Transverse colon (tissue), 4 donors: ENCODE measurements around the gene CLIC2. TPM values are rescaled to one million over a fixed set of nuclear protein-coding genes. Genes with fewer than 3 reads are reported as not detected.
"Not testable (repeated sequence)": the region's sequence is repeated elsewhere in the genome, so short reads cannot be mapped to it uniquely, and the experiment has no call there.

Experiments
- DNase-seq: peaks from one replicate; pipeline ENCODE4 v3.0.0-alpha.2; 2019
- H3K27ac ChIP-seq, 4 donors: fragments of 200-600 bp; sonication (generic); 2 replicates each; pipeline ENCODE4 v1.5.1; 2016 to 2018; ENCODE audit warnings: inconsistent platforms in 4 of 4
- H3K27me3 ChIP-seq: fragments of 200-600 bp; sonication (generic); 2 replicates; pipeline ENCODE4 v1.5.1; 2017; ENCODE audit warnings: inconsistent platforms
- H3K36me3 ChIP-seq, 4 donors: fragments of 200-600 bp; sonication (generic); 2 replicates each; pipeline ENCODE4 v1.5.1; 2017 to 2019; ENCODE audit warnings: inconsistent platforms in 4 of 4
- H3K4me1 ChIP-seq, 4 donors: fragments of 200-600 bp; sonication (generic); 2 replicates each; pipeline ENCODE4 v1.5.1; 2017 to 2020; ENCODE audit warnings: inconsistent platforms in 4 of 4
- H3K4me3 ChIP-seq, 4 donors: fragments of 200-600 bp; sonication (generic); 1 replicate in 1 of 4; 2 replicates in 3 of 4; pipeline versions ENCODE4 v1.5.1 to v1.6.1; 2017 to 2019; ENCODE audit warnings: inconsistent platforms in 4 of 4
- H3K9me3 ChIP-seq, 2 donors: fragments of 200-600 bp; sonication (generic); 2 replicates each; pipeline ENCODE4 v1.5.1; 2017 to 2019; ENCODE audit warnings: inconsistent platforms in 2 of 2
- EP300 ChIP-seq: sonication (generic); formaldehyde crosslinking; IDR thresholded peaks from one replicate; pipeline ENCODE4 v1.6.1; 2017; ENCODE audit warnings: antibody characterized with exemption, low read depth
- POLR2A ChIP-seq: fragments of 450-650 bp; IDR thresholded peaks from one replicate; pipeline ENCODE4 v1.6.1; 2016; ENCODE audit warnings: antibody characterized with exemption, mild to moderate bottlenecking, moderate library complexity
- POLR2AphosphoS5 ChIP-seq, 3 donors: sonication (generic); formaldehyde crosslinking; IDR thresholded peaks; one replicate each; pipeline ENCODE4 v1.6.1; 2016; ENCODE audit warnings: antibody characterized with exemption in 3 of 3
- WGBS, 2 donors: methylation state at CpG; one replicate each; pipeline ENCODE4 v1.1.5; 2018; ENCODE audit warnings: low coverage in 1 of 2; 5-methylcytosine and 5-hydroxymethylcytosine counted together
- in situ Hi-C, 4 donors: fragments of 200-750 bp; cut with MboI; loops; one replicate each; pipeline versions ENCODE4 v1.15.0 to v1.15.1; 2017; ENCODE audit warnings: low sequenced_read_pairs in 3 of 4, low pct_ligation_motif_present in 1 of 4, low pct_unique_long_range_greater_than_20kb in 1 of 4
- intact Hi-C: fragments of 100-400 bp; cut with DNase I; formaldehyde crosslinking; loops from one replicate; pipeline ENCODE4 v1.15.1; 2023; ENCODE audit warnings: low total_unique reads
- total RNA-seq, 4 donors: library from RNA; depleted of rRNA; stranded (reverse); fragments of >200 nt; gene quantifications; one replicate each; pipeline ENCODE4 v1.1.0, GENCODE V29; 2016
- TF ChIP-seq, protein P1 (sequence below), 5 experiments: fragments of 200-600 bp in 3 of 5; fragments of 450-650 bp in 2 of 5; sonication (generic) in 3 of 5; IDR thresholded peaks; 1 replicate in 2 of 5; 2 replicates in 3 of 5; pipeline ENCODE4 v1.5.1; 2016 to 2017; ENCODE audit warnings: antibody characterized with exemption in 5 of 5, inconsistent platforms in 3 of 5, mild to moderate bottlenecking in 2 of 5, moderate library complexity in 1 of 5

Gene CLIC2
- total RNA-seq = 1 to 10 TPM in 2 of 4 donors, under 1 TPM in 2; 0.20 to 7.8 (median 2.1) TPM

DNA sequence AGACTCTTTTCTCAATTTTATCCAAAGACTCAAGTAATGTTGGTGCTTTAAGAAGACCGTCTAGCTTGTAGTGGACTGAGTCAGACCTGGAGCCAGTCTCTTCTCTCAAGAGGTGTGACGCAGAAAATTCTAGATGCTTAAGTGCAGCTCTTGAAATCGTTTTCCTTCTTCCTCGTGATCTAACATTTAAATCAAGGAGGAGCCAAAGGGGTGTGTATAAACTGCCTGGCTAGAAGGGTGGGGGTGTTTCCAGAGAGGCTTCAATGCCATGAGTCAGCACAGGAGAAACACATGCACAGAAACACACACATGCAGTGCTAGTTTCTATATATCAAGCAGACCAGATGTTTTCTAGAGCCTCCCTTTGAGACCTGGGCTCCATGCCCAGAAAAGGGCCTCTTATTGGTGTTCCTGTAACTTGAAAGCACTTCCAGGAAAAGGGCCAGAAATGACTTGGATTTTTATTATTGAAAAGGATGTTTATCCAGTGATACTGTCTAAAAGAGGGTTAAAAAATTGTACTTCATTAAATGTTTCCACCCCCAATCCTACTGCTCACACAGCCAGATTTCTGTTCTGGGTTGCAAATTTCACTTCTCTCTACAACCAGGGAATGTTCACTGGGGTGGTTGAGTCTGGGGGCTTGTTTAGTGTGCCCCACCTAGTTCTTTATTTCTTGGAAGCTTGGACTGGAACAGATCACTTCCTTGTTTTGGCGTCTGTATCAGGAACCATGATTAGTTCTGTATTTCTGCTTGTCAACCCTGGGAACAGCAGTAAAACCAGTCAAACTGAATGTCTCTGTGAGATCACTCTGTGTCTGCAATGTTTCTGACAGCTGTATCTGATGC is at the start of gene CLIC2:
Gene CLIC2, minus strand, starts transcription at position 129 of the 851 bp plus-strand sequence. CDS start 187 bp downstream, outside the sequence.
- peak within 1 kb of the TSS; percentile 42 to 50 (median 48) for H3K27ac ChIP-seq
- H3K27me3 ChIP-seq = no peaks in the 10 kb centered on the region
- 46 to 80% methylated on average over 1 to 5 of the region's 5 CpGs for WGBS, 2 donors
- TF ChIP-seq POLR2A (no peak), EP300 (no peak), POLR2AphosphoS5 (IDR thresholded peaks at IDR 0.05) (peak in 1 of 3 donors; percentile 46)
- TF ChIP-seq, protein P1, sequence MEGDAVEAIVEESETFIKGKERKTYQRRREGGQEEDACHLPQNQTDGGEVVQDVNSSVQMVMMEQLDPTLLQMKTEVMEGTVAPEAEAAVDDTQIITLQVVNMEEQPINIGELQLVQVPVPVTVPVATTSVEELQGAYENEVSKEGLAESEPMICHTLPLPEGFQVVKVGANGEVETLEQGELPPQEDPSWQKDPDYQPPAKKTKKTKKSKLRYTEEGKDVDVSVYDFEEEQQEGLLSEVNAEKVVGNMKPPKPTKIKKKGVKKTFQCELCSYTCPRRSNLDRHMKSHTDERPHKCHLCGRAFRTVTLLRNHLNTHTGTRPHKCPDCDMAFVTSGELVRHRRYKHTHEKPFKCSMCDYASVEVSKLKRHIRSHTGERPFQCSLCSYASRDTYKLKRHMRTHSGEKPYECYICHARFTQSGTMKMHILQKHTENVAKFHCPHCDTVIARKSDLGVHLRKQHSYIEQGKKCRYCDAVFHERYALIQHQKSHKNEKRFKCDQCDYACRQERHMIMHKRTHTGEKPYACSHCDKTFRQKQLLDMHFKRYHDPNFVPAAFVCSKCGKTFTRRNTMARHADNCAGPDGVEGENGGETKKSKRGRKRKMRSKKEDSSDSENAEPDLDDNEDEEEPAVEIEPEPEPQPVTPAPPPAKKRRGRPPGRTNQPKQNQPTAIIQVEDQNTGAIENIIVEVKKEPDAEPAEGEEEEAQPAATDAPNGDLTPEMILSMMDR (IDR thresholded peaks at IDR 0.05) = no peak
- no peaks in the 10 kb centered on the region for H3K4me1 ChIP-seq
- DNase-seq = peak; percentile 17
- intact Hi-C loops (no loop called here), in situ Hi-C loops (no loop called here)
- peak within 1 kb of the TSS in 2 of 4 donors; percentile 2 to 30 for H3K4me3 ChIP-seq
- no peaks in the 10 kb centered on the region for H3K36me3 ChIP-seq
- no peaks in the 10 kb centered on the region for H3K9me3 ChIP-seq

DNA sequence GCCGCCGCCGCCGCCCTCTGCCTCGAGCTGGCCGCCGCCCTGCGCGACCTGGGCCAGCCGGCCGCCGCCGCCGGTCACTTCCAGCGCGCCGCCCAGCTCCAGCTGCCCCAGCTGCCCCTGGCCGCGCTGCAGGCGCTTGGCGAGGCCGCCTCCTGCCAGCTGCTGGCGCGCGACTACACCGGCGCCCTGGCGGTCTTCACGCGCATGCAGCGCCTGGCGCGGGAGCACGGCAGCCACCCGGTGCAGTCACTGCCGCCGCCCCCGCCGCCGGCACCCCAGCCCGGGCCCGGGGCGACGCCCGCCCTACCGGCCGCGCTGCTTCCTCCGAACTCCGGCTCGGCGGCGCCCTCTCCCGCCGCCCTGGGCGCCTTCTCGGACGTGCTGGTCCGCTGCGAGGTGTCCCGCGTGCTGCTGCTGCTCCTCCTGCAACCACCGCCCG is 48.1 kb upstream of the CLIC2 start:
- H3K36me3 ChIP-seq, DNase-seq, H3K27ac ChIP-seq, H3K4me1 ChIP-seq, H3K27me3 ChIP-seq, H3K4me3 ChIP-seq, H3K9me3 ChIP-seq, in situ Hi-C loops, intact Hi-C loops: not testable (repeated sequence)
- WGBS, 2 donors = no CpG with 5 or more reads among the region's 64 CpGs

GRCh38 chrX:155381843-155382528 is 47.6 kb upstream of the CLIC2 start, which contains the start of gene F8A2:
F8A2 (plus strand) TSS chrX:155382095; CDS start chrX:155382115, 20 bp downstream.
- DNase-seq, H3K27ac ChIP-seq, H3K9me3 ChIP-seq, H3K27me3 ChIP-seq, H3K4me3 ChIP-seq, in situ Hi-C loops, H3K36me3 ChIP-seq, intact Hi-C loops, H3K4me1 ChIP-seq: not testable (repeated sequence)
- WGBS, 2 donors = no CpG with 5 or more reads among the region's 90 CpGs

- DNase-seq, H3K27ac ChIP-seq, H3K9me3 ChIP-seq, H3K4me1 ChIP-seq, H3K4me3 ChIP-seq, H3K27me3 ChIP-seq, intact Hi-C loops, H3K36me3 ChIP-seq, in situ Hi-C loops: not testable (repeated sequence)
- WGBS, 2 donors = no CpG with 5 or more reads among the region's 7 CpGs
These were observed 45.4 kb upstream of the CLIC2 start for GRCh38 chrX:155379802-155380201.

GRCh38 chrX:155373777-155374458 is 39.5 kb upstream of the CLIC2 start:
- in situ Hi-C loops, H3K27ac ChIP-seq, H3K9me3 ChIP-seq, H3K4me1 ChIP-seq, DNase-seq, intact Hi-C loops, H3K36me3 ChIP-seq, H3K27me3 ChIP-seq, H3K4me3 ChIP-seq: not testable (repeated sequence)
- no CpG with 5 or more reads among the region's 9 CpGs for WGBS, 2 donors

DNA sequence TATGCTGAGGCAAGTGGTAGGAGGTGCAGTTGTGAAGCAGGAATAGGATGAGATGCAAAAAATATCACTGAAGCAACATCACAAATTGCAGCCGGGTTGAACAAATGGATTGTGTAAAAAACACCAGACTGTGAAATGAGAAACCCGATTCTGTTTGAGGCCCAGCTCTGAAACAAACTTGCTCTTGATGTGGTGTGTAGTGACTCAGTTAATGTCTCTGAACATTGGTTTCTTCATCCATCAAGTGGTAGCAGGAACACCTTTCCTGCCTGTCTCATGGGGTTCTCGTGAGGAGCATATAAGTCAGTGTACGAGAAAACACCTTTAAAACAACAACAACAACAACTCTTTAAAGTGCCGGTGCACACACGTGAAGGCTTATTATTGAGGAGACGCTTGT is 29.3 kb upstream of the CLIC2 start:
- H3K36me3 ChIP-seq, in situ Hi-C loops, intact Hi-C loops, H3K27me3 ChIP-seq, H3K27ac ChIP-seq, DNase-seq, H3K9me3 ChIP-seq, H3K4me1 ChIP-seq, H3K4me3 ChIP-seq: not testable (repeated sequence)
- no CpG with 5 or more reads among the region's 7 CpGs for WGBS, 2 donors

DNA sequence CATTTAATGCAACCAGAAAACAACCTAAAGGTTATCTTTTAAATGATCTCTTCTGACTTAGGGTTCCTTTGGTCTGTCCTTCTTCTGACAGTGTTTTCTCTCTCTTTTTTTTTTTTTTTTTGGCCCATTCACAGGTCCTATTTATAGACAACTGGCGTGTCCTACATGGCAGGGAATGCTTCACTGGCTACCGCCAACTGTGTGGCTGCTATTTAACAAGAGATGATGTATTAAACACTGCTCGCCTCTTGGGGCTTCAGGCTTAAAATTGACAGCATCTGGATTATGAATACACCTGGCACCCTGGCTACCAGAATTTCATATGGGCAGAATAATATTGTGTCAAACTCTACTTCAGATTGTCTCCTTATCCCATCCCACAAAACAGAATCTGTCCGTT is 15.0 kb upstream of the CLIC2 start:
- H3K4me1 ChIP-seq, H3K4me3 ChIP-seq, H3K36me3 ChIP-seq, in situ Hi-C loops, DNase-seq, H3K9me3 ChIP-seq, H3K27me3 ChIP-seq, H3K27ac ChIP-seq, intact Hi-C loops: not testable (repeated sequence)
- WGBS, 2 donors = no CpG with 5 or more reads among the region's 4 CpGs

- H3K9me3 ChIP-seq, H3K4me3 ChIP-seq, DNase-seq, H3K27ac ChIP-seq, H3K36me3 ChIP-seq, intact Hi-C loops, H3K4me1 ChIP-seq, H3K27me3 ChIP-seq, in situ Hi-C loops: not testable (repeated sequence)
- no CpG with 5 or more reads among the region's 1 CpG for WGBS, 2 donors
These were observed 11.3 kb upstream of the CLIC2 start for GRCh38 chrX:155345689-155346088.

DNA sequence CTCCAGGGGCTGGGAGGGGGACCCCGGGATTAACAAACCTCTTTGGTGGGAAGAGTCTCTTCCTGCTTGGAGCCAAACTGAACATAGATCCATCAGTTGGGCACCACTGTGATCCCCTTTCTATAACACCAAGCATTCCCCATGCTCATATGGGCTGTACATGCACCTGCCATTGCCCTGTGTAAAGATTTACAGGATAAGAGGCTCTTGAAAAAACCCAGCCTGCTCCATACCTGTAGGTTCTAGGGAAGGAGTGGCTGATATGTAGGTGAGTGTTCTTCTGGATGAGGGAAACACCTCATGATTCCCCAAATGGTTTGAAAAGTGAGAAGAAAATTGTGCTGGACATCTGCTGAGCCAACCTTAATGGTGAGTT is 911 bp upstream of the CLIC2 start:
- DNase-seq, in situ Hi-C loops, H3K36me3 ChIP-seq, intact Hi-C loops, H3K4me3 ChIP-seq, H3K4me1 ChIP-seq, H3K27me3 ChIP-seq, H3K9me3 ChIP-seq: not testable (repeated sequence)
- WGBS, 2 donors = 64% methylated on average over 1 of the region's 1 CpG; no CpG with 5 or more reads in 1 of the 2 donors
- H3K27ac ChIP-seq = peak overlapping the region in 2 of 4 donors; percentile 32 to 42
